GM12892 (cell line): ENCODE data around the gene OR8G1.

Source experiments
- POLR2A ChIP-seq: IDR thresholded peaks from 2 replicates; pipeline ENCODE4 v1.6.1; 2011; ENCODE audit warnings: low read depth, low read length, control low read depth
- POLR2AphosphoS5 ChIP-seq: IDR thresholded peaks from 2 replicates; pipeline ENCODE4 v1.6.1; 2011; ENCODE audit warnings: low read depth, low read length, control low read depth
- TAF1 ChIP-seq: IDR thresholded peaks from 2 replicates; pipeline ENCODE4 v1.6.1; 2011; ENCODE audit warnings: low read depth, mild to moderate bottlenecking, control low read depth, low read length, borderline replicate concordance

GRCh38 chr11:124195189-124195734 lies 45.6 kb upstream of the OR8G1 start:
- no peak for TF ChIP-seq POLR2A
- no peak for TF ChIP-seq POLR2AphosphoS5
- no peak for TF ChIP-seq TAF1
